Measurements from ENCODE around the gene PPP1R8.

Gene PPP1R8

GRCh38 chr1:27858949-27859576 lies 28.5 kb downstream of the PPP1R8 start:
- no peaks in the 10 kb centered on the region for H3K36me3 ChIP-seq
- H3K4me3 ChIP-seq (ENCODE audit: low read depth, low read length) = no peak overlapping the region
- no peaks in the 10 kb centered on the region for H3K9me3 ChIP-seq (ENCODE audit: severe bottlenecking)
- no peak for DNase-seq
- H3K27me3 ChIP-seq (ENCODE audit: insufficient read depth, low read depth, severe bottlenecking) = no peaks in the 10 kb centered on the region
- no peak for TF ChIP-seq CTCF (IDR thresholded peaks at IDR 0.05; ENCODE audit: low read depth, low read length)
- H3K27ac ChIP-seq = no peak overlapping the region

DNA sequence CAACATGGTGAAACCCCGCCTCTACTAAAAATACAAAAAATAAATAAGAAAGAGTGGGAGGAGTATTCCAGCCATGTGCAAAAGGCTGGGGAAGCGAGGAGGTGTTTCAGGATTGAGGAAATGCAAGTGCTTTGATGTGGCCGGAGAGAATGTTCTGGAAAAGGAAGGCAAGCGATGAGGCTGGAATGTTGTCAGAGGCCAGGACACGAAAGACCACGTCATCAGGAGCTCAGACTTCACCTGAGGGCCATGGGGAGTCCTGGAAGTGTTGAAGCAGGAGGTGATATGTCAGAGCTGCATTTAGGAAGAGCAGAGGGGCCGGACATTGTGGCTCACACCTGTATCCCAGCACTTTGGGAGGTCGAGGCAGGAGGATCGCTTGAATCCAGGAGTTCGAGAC lies 30.9 kb downstream of the PPP1R8 start:
- H3K27ac ChIP-seq = no peak overlapping the region
- no peak overlapping the region for H3K4me3 ChIP-seq (ENCODE audit: low read depth, low read length)
- no peaks in the 10 kb centered on the region for H3K36me3 ChIP-seq
- no peaks in the 10 kb centered on the region for H3K9me3 ChIP-seq (ENCODE audit: severe bottlenecking)
- no peak for DNase-seq
- no peak for TF ChIP-seq CTCF (IDR thresholded peaks at IDR 0.05; ENCODE audit: low read depth, low read length)
- H3K27me3 ChIP-seq (ENCODE audit: insufficient read depth, low read depth, severe bottlenecking) = no peaks in the 10 kb centered on the region

GRCh38 chr1:27862004-27862403 lies 31.4 kb downstream of the PPP1R8 start:
- no peak overlapping the region for H3K4me3 ChIP-seq (ENCODE audit: low read depth, low read length)
- no peak for TF ChIP-seq CTCF (IDR thresholded peaks at IDR 0.05; ENCODE audit: low read depth, low read length)
- H3K36me3 ChIP-seq = no peaks in the 10 kb centered on the region
- H3K27ac ChIP-seq = no peak overlapping the region
- H3K9me3 ChIP-seq (ENCODE audit: severe bottlenecking) = no peaks in the 10 kb centered on the region
- no peaks in the 10 kb centered on the region for H3K27me3 ChIP-seq (ENCODE audit: insufficient read depth, low read depth, severe bottlenecking)
- no peak for DNase-seq

DNA sequence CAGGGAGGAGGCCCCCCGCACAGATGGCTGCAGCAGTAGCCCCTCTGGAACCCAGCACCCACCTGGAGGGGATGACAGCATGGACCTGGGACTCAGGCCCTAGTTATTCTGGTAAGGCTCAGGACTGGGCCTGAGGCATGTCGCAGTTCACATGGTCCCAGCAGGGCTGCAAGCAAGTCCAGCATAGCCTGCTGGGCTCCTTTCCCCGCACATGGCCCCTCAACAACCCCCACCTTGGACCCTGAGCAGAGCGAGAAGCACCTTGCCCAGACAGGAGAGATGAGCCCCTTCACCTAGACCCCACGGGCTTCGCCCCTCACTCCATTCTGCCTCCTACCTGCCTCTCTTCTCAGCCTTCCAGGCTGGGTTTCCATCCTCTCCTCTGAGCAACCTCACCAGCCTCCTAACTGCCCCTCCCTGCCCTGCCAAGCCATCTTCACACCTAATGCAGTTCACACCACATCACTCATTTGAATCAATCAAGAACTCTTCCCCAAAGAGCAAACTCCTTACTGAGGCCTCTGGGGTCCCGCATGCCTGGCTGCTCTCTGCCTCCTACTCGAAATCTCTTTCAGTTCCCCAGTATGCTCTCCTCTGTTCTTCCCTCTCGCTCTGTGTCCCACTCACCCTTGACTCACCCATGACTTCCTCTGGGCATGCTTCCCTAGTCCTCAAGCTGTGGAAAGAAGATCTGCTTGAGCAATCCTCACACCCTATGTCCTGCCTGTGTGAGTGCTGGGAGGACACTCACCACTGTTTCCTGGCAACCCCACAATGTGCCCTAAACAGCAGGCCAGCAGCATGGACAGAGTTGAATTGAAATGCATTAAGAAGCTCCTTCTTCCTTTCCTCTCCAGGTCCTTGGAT lies 32.3 kb downstream of the PPP1R8 start:
- Histone ChIP-seq H3K4me3 (ENCODE audit: low read depth, low read length) (no peak overlapping the region), H3K9me3 (ENCODE audit: severe bottlenecking) (no peaks in the 10 kb centered on the region), H3K36me3 (no peaks in the 10 kb centered on the region), H3K27me3 (ENCODE audit: insufficient read depth, low read depth, severe bottlenecking) (no peaks in the 10 kb centered on the region), H3K27ac (no peak overlapping the region)
- no peak for TF ChIP-seq CTCF (IDR thresholded peaks at IDR 0.05; ENCODE audit: low read depth, low read length)
- no peak for DNase-seq

GRCh38 chr1:27863538-27863915 lies 32.9 kb downstream of the PPP1R8 start:
- H3K4me3 ChIP-seq (ENCODE audit: low read depth, low read length) = no peak overlapping the region
- H3K27ac ChIP-seq = no peak overlapping the region
- no peaks in the 10 kb centered on the region for H3K27me3 ChIP-seq (ENCODE audit: insufficient read depth, low read depth, severe bottlenecking)
- H3K36me3 ChIP-seq = no peaks in the 10 kb centered on the region
- no peaks in the 10 kb centered on the region for H3K9me3 ChIP-seq (ENCODE audit: severe bottlenecking)
- DNase-seq = no peak
- TF ChIP-seq CTCF (IDR thresholded peaks at IDR 0.05; ENCODE audit: low read depth, low read length) = no peak

Data from WERI-Rb-1 (cell line).